SIG-M5 (cell line): ENCODE results near the gene PROK2.

Experiments used
- DNase-seq: peaks from one replicate; lab custom pipeline; 2025; lab: John Stamatoyannopoulos, UW

The PROK2 gene

DNA sequence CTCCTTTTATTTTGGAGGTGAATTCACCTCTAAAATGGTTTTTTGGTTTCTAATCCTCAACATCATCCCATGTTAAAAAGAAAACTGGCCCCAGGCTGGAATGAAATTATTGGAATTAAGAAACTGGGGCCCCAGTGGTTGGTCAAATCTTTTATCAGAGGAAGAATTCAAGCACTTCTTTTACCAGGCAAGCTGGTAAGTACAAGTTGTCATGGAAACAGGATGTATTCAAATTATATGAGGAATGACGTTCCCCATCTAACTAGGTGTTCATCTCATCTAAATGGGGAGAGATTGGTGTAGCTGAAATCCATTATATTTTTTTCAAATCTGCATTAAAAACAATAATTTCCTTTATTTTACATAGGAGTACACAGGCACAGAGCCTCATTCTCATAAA is 50.1 kb downstream of the PROK2 start:
- no peak for DNase-seq

DNA sequence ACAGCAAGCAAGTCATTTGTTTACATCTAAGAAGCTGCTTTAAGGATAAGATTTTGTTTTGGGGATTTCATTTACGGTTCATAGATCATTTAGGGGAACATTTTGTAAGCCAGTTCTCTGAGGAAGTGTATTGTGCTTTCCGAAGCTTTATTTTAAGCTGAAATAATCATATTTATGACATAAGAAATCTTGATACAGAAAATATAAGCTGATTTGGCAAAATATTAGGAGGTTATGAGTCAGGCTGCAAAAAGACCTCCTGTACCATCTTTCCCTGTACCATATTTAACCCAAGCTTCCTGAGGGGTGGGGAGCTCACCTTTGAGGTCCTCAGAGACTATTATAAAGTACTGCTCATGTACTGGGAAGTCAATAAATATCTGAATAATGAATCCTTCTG is 51.6 kb downstream of the PROK2 start:
- DNase-seq = no peak

- no peak for DNase-seq
Measured at GRCh38 chr3:71732637-71733036, 52.3 kb downstream of the PROK2 start.

DNA sequence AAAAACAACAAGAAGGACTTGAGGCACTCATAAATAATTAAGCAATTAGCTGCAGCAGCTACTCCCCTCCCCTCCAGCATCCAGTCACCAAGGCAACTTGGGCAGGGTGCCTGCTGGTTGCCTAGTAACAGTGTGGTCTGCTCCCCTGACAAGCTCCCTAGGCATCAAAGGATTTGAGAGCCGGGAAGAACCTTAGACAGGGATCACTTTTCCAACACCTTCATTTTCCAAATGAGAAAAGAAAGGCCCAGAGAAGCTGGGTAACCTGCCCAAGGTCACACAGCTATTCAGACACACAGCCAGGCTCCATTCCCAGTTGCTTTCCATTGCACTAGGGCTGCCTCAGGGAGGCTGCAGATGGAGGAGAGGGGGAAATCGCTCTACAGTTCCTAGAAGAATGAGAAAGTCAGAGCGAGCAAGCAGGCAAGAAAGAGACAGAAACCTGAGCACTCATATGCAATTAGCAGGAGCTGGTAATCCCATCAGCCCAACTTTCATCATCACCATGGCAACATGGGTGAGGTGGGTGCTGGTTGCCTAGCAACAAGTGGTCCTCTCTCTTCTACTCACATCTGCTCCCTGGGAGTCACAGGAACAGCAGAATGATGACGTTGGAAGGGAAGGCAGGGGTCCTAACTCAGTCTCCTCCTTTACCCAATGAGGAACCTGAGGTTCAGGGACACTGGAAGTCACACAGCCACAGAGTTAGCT is 56.2 kb downstream of the PROK2 start:
- DNase-seq = no peak

GRCh38 chr3:71726146-71726545 is 58.8 kb downstream of the PROK2 start:
- no peak for DNase-seq

GRCh38 chr3:71725271-71725991 is 59.5 kb downstream of the PROK2 start, which contains the start of gene EIF4E3:
EIF4E3 (minus strand) TSS chr3:71725402; CDS start chr3:71725367, 35 bp downstream.
- DNase-seq = no peak

DNA sequence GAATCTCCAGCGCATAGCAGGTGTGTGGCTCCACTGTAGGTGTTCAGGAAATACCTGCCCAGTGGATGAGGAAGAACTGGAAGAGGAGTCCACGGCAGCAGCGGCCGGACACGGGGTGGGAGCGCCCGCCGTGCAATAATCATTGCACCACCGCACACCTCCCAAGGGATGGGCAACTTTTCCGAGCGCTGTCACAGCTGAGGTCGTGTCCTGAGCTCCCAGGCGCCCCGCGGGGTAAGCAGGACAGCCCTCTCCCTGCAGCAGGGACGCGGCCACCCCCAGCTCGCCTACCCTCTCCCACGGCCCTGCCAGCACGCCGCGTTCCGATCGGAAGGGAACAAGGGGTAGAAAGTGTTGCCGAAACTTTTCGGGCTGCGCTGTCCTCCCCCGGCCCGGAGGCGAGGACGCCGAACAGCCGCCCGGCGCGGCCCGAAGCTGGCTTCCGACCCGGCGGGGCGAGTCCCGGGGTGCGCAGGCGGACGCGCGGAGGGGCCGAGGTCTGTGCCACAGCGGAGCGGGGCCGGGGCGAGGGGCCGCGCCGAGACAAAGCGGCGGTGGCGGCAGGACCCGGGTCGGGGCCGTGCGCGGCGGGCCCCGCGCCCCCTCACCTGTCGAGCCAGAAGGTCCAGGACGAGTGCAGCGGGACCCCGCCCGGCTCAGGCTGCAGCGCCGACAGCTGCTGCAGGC is 60.2 kb downstream of the PROK2 start:
- DNase-seq = no peak

DNA sequence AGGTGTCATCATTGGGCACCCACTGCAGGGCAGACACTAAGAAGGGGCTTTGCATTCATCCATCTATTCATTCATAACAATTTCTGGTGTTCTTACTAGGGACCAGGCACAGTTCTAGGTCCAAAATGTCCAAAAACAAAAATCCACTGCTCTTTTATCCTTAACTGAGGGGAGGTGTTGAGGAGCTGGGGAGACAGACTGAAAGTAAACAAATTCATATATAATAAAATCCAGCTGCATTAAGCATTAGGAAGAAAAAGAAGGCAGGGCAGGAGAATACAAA is 60.8 kb downstream of the PROK2 start:
- no peak for DNase-seq

DNA sequence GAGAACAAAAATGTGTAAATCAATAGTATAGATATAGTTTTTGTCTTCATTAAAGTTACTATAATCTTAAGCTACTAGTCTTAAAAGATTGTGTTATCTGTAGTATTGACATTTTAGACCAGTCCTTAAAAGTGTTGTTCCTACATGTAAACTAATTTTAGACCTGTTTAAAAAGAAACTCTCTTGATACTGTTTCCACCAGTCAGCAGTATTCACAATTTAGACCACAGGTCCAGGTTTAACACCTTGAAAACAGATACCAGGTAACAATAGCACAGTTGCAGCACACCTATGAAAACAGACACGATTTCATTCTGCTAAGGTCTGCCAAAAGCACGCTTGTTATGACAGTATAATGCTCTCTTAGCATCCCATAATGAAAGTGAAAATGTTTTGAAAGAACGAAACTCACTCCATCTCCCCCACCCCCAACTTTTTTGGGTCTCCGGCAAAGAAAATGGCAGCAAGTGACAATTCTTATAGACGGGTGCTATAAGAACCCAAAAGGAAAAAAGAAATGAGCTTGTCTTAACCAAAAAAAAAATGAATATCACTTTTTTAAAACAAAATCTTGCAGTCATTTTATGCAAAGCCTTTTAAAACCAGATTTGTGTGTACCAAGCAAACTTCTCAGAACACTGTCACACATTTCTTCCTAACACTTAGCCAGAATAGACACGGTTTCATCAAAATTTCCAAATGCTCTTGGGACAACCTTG is 61.3 kb downstream of the PROK2 start:
- DNase-seq = no peak

GRCh38 chr3:71722693-71723092 is 62.3 kb downstream of the PROK2 start:
- no peak for DNase-seq
